GM20431 (cell line): ENCODE results near the gene MRC1.

Experiments used
- in situ Hi-C: fragments of 300-500 bp; cut with MseI, MboI; formaldehyde crosslinking; loops from one replicate; pipeline ENCODE4 v1.15.0; 2020; ENCODE audit warnings: low sequenced_read_pairs; ENCODE audit not compliant: unreplicated experiment

MRC1 gene

GRCh38 chr10:17808971-17809841 is at the start of gene MRC1:
Gene MRC1, plus strand, starts transcription at chr10:17809348. Its CDS starts 118 bp downstream, at chr10:17809466.
- in situ Hi-C loops: no loop called here

- in situ Hi-C loops: no loop called here
Measured at GRCh38 chr10:17764142-17764541, 45.0 kb upstream of the MRC1 start.

- in situ Hi-C loops: no loop called here
Measured at GRCh38 chr10:17765602-17766001, 43.5 kb upstream of the MRC1 start.

- in situ Hi-C loops: no loop called here
Measured at GRCh38 chr10:17766731-17767130, 42.4 kb upstream of the MRC1 start.

- in situ Hi-C loops: no loop called here
Measured at GRCh38 chr10:17768496-17768895, 40.7 kb upstream of the MRC1 start.

GRCh38 chr10:17768957-17769356 is 40.2 kb upstream of the MRC1 start:
- in situ Hi-C loops: no loop called here

GRCh38 chr10:17771017-17771416 is 38.1 kb upstream of the MRC1 start:
- in situ Hi-C loops: no loop called here

- in situ Hi-C loops: no loop called here
Measured at GRCh38 chr10:17779784-17780183, 29.4 kb upstream of the MRC1 start.

GRCh38 chr10:17780727-17781126 is 28.4 kb upstream of the MRC1 start:
- in situ Hi-C loops: no loop called here

- in situ Hi-C loops: no loop called here
Measured at GRCh38 chr10:17781856-17782255, 27.3 kb upstream of the MRC1 start.

GRCh38 chr10:17782921-17783665 is 26.1 kb upstream of the MRC1 start:
- in situ Hi-C loops: no loop called here

- in situ Hi-C loops: no loop called here
Measured at GRCh38 chr10:17783751-17784150, 25.4 kb upstream of the MRC1 start.

- in situ Hi-C loops: no loop called here
Measured at GRCh38 chr10:17784688-17785087, 24.5 kb upstream of the MRC1 start.

GRCh38 chr10:17785276-17785930 is 23.7 kb upstream of the MRC1 start:
- in situ Hi-C loops: no loop called here

- in situ Hi-C loops: no loop called here
Measured at GRCh38 chr10:17787087-17787961, 21.8 kb upstream of the MRC1 start.

GRCh38 chr10:17788646-17789045 is 20.5 kb upstream of the MRC1 start:
- in situ Hi-C loops: no loop called here

- in situ Hi-C loops: no loop called here
Measured at GRCh38 chr10:17789396-17789795, 19.8 kb upstream of the MRC1 start.

GRCh38 chr10:17790651-17791050 is 18.5 kb upstream of the MRC1 start:
- in situ Hi-C loops: no loop called here

- in situ Hi-C loops: no loop called here
Measured at GRCh38 chr10:17792991-17793390, 16.2 kb upstream of the MRC1 start.
